HG03460 (cell line): ENCODE data around the gene UBFD1.
A peak's percentile ranks its signal among the peaks of the same experiment; 100 is the strongest.
"Not testable (repeated sequence)": the region's sequence is repeated elsewhere in the genome, so short reads cannot be mapped to it uniquely, and the experiment has no call there.

Experiments
- ATAC-seq: cut with Tn5 transposase; IDR thresholded peaks from one replicate; pipeline ENCODE4 v1.9.1; 2021; ENCODE audit not compliant: unreplicated experiment

UBFD1 gene

DNA sequence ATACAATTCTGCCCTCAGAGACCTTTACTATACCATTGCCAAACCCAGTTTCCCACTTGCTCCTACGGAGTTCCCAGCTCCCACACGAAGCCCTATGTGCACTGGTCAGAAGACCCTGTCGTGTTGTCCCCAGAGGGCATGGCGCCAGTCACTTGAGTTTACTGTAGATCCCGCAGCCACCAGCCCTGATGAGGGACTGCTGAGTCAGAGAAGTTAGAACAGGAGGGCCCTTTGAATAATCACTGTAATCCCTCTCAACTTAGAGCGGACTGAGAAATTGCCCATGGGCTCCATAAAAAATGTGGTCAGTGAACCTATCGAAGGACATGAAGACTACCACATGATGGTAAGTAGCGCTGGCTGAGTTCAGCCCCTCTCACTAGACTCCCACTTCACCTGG lies 9.2 kb downstream of the UBFD1 start:
- no peak for ATAC-seq

DNA sequence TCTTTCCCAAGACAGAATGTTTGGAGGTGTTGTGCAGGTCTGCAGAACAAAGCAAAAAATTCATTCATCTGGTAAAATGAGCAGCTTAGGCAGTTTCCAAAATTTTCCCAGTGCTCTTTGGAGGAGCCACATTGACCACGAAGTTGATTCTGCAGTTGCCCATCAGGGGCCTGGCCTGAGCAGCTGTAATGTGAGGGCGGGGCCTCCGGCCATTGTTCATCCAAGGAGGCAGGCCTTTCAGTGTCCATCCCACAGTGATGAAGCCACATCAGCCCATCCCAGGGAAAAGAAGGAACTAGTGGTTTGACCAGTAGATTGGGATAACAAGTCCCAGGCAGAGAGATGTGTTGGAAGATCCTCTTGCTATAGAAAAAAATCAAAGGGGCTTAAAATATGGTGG lies 10.1 kb downstream of the UBFD1 start:
- ATAC-seq = no peak

DNA sequence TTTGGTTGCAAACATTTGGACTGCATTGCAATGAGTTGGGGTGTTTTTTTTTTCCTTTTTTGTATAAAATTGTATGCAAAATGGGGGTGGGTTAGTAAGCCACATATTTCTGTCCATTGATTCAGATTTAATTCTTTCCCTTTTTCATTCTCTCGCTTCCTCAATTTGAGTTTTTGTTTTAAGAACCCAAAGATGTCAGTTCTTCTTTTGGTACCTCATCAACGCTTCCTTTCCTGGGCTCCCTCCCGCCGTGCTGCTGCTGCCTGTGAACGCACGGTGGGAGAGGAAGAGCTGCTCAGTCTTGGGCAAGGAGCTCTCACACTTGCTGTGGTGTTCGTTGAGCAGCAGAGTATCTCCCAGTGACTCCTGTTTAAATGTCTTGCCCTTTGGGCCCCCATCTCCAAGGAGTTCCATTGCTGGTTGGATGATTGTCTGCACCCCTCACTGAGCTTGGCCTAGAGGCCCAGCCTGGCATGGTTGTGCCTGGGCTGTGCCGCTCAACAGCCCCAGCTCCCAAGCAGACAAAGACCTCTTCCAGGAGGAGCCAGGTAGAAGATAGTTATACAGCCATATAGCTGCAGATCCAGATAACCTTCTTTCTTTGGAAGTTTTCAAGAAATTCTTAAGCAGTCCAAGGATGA lies 13.6 kb downstream of the UBFD1 start:
- ATAC-seq = no peak

DNA sequence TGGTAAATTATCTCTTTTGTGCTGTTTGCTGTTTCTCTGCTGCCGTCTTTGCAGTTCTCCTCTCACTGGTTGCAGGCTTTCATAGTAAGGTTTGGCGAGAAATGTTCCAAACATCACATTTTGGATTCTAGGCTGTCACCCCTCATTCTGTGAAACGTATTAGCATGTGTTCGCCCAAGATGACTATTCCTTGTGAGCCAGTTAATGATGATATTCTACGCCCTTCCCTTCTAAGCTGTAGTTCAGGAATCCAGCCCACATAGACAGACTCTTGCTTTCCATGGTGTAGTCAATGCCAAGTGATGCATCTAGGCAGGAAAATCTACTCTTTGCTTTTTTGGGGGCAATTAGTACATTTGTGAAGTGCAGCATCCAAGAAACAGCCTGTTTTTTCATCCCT lies 14.4 kb downstream of the UBFD1 start:
- no peak for ATAC-seq

DNA sequence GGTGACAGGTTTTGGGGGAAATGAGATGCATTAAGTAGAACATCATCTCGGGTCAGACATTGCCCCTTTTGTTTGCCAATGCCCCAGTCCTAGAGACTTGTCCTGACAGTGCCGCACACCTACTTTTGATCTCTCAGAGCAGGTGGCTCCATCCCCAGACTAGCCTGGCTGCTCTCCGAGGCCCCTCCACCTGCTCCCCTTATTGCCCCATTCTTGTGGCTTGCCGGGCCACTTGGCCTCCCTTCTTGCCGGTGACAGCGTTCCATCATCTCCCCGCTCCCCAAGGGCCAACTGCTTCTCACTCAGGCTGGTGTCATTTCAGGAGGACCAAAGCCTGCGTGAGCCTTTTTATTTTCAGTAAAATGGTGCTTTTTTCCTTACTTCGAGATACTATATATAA lies 14.9 kb downstream of the UBFD1 start:
- ATAC-seq = no peak

DNA sequence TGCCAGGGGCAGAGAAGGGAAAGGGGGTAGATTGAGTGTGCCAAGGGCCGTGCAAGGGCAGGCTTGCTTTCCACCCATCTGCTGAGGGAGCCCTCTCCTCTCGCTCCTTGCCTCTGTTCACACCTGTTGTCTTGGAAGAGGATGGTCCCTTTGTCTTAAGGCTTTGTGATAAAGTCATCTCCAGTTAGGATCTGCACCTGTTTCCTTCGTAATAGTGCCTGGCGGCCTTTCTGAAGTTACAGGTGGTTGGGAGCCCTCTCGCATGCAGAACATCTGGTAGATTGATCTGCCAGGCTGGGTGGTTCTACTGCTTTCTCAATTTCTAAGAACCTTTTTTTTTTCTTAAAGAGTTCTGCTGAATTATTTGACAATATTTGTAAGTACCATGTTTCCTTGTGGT lies 16.3 kb downstream of the UBFD1 start:
- ATAC-seq = no peak

DNA sequence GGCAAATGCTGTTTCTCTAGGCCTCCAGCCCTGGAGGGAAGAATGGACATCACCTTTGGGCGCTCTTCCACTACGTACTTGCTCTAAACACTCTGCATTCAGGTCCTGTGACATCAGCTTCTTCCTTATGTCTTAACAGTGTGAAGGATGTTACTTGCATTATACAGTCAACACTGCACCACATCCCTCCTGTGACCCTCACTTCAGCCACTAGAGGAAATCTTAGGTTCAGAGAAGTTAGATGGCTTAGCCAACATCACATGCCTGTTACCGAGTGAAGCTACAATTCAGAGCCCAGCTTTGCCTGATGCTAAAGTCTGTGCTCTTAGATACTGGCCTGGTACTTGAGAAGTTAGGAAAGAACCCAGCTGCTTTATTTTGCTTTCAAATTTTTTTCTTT lies 18.3 kb downstream of the UBFD1 start:
- no peak for ATAC-seq

DNA sequence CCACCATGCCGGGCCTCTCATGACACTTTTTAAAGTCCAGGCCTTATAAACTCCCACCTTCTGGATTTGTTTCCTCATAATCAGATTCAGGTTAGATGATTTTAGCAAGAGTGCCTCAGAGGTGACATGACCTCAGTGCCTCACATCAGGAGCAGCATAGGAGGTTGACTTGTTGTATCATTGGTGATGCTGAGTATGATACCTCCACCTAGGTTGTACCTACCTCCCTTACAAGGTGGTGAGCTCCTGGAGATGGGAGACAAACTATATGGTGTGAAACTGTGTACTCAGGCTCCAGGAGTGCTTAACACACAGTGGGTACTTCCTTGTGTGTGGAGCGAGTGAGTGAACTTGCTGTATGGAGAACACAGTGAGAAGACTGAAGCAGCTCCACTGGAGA lies 20.0 kb downstream of the UBFD1 start:
- no peak for ATAC-seq

DNA sequence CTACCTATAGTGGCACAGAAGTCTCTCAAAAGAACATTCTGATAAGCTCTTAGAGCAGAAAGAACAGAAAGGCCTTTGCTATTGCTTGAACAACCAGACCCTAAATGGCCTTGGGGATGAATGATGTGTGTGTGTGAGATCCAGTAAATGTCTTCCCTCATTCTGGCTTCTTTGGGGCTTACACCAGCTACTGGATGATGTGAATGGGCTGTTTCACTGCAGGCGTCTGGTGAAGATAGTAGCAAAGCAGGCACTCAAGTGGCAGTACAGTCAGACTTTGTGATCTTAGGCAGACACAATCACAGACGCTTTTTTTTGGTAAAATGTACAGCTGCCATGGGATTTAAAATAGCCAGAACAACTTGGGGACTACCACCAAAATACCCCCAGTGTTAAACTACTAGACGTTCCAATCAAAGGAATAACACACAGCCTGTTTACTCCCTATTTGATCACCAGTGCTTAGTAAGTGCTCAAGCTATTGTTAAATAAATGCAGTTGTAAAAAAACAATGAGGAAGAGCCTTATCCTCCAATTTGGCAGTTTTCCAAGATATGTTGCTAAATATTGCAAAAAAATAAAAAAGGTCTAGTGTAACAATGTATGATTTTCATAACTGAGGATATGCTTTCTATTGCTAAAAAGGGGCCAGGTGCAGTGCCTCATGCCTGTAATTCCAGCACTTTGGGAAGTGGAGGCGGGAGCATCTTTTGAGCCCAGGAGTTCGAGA lies 20.7 kb downstream of the UBFD1 start:
- no peak for ATAC-seq

DNA sequence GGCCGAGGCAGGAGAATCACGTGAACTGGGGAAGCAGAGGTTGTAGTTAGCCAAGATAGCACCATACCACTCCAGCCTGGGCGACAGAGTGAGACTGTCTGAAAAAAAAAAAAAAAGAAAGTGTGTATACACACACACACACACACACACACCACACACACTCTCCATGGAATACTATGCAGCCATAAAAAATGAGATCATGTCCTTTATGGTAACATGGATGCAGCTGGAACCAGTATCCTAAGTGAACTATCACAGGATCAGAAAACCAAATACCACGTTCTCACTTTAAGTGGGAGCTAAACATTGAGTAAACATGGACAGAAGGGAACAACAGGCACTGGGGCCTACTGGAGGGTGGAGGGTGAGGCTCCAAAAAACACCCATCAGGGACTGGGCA lies 21.8 kb downstream of the UBFD1 start:
- no peak for ATAC-seq

DNA sequence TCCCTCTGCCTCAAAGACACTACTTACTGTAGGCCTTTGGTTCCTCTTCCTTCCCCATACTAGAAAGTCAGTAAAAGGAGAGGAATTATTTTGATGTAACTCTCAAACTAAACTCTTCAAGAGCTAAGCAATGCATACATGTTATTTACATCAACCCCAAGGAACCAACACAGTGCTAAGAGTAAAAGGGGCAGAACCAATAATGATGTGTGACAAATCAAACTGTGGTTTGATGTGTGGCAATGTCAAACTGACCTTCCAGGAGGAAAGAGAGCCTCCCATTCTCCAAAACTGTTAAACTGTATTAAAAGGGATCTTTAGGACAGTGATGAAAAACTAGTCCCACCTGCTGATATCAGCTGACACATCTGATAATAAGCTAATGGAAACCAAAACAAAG lies 22.9 kb downstream of the UBFD1 start:
- no peak for ATAC-seq

DNA sequence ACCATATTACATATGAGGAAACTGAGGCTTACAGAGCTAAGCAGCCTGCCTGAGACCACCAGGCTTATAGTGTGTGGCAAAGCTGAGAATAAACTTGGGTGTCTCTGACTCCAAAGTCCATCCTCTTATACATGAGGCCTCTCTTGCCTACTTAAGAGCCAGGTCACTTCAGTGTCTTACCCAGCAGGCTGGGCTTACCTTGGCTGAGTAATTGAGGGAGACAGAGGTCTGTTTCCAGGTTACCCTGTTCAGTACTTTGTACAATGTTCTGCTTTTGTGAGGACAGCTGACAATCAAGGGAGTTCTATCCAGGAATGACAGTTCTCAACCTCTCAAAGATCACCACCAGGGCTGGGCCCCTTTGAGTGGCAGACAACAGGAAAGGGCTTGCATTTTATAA lies 24.2 kb downstream of the UBFD1 start:
- no peak for ATAC-seq

DNA sequence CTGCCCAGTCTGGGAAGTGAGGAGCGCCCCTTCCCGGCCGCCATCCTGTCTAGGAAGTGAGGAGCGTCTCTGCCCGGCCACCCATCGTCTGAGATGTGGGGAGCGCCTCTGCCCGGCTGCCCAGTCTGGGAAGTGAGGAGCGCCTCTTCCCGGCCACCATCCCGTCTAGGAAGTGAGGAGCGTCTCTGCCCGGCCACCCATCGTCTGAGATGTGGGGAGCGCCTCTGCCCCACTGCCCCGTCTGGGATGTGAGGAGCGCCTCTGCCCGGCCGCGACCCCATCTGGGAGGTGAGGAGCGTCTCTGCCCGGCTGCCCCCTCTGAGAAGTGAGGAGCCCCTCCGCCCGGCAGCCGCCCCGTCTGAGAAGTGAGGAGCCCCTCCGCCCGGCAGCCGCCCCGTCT lies 25.7 kb downstream of the UBFD1 start:
- ATAC-seq = not testable (repeated sequence)

DNA sequence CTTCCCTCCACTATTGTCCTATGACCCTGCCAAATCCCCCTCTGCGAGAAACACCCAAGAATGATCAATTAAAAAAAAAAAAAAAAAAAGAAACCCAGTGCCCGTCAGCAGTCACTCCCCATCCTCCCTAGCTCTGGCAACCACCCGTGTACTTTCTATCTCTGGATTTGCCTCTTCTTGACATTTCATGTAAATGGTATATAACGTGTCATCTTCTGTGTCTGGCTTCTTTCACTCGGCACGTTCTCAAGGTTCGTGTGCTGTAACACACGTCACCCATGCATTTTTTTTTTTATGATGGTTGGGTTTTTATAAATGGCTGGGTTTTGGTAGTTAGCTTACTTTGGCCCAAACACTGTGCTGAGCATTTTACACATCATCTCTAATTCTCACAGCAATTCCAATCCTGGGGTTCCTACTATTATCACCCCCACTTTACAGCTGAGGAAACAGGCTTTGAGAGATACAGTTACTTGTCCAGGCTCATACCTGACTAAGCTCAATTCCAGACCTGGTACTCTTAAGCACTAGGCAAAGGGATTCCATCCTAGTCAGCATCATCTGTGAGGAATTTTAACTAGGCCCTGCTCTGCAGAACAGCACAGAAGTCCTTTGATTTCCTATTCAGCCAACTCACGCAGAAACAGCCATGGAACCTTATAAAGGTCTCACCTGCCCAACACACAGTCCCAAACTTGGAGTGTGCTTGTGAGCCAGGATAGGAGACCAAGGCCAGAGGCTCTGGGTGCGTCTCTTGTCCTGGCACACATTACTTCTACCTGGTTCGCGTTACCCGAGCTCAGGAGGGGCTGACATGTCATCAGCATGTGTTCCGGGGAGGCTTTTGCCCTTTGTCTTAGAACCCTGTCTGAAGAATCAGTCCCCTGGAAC lies 26.9 kb downstream of the UBFD1 start:
- ATAC-seq = no peak

DNA sequence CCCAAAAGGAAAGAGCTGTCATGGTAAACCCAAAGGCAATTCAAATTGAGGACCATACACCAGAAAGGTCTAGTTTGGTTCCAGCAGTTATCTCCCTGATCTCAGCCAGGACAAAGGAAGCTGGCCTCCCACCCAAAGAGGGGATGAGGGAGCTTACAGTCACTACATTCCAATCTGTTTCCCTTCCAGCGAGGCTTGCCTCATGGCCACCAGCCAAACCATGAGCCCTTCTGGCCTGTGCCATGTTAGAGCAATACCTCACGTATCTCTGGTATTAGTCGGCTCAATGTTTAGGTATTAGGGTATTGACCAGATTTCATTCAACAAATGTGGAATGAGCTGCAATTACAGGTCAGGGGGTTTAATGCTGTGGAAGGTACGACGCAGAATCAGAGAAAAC lies 30.2 kb downstream of the UBFD1 start:
- no peak for ATAC-seq

DNA sequence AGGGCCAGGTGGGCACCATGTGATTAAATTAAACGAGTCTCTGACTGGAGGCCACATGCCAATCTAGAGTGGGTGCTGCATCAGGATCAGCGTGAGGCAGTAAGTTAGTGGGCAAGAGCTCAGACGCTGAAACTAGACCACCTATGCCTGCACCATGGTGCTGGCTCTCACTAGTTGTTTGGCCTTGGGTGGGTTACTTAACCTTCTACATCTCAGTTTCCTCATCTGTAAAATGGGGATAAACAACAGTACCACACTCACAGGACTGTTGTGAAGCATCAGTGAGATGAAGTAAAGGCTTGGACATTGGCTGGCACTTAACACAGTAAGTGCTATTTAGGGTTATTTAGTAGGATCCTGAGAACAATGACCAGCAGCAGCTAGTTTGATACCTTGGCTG lies 32.7 kb downstream of the UBFD1 start:
- no peak for ATAC-seq

DNA sequence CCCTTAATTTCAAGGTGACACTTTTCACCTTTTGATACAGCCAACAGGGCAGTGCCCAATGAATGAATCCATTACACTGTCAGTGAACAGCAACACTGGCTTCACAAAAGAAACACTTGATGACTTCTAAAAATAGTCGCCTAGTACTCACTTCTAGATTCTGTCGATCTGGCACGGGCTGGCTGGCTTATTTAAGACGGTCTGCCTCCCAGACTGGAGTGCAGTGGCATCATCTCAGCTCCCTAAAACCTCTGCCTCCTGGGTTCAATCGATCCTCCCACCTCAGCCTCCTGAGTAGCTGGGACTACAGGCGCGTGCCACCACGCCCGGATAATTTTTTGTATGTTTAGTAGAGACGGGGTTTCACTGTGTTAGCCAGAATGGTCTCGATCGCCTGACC lies 36.7 kb downstream of the UBFD1 start:
- no peak for ATAC-seq

DNA sequence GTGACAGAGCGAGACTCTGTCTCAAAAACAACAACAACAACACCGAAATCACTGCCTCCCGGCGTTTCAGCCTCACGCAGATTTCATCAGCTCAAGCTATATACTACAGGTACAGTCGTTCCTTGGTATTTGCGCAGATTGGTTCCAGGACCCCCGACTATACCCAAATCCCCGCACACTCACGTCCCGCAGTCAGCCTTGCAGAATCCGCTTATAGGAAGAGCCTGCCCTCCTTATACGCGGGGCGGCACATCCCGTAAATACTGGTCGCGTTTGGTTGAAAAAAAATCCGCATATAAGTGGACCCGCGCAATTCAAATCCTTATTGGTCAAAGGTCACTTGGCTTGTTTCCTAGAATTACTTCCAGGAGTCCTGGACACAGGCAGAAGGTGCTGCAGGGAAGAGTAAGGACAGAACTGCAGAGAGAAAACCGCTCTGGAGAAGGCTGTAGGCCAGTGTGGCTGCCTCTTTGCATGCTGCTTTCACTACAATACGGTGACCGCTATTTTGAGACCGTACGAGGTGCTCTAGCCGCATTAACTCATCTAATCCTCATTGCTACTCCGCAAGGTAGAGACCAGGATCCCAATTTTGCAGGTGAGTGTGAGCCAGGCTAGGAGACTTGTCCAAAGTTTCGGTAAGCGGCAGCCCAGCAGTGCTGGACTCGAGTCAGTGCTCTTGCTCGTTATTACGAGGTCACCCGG lies 37.9 kb downstream of the UBFD1 start:
- ATAC-seq = no peak

DNA sequence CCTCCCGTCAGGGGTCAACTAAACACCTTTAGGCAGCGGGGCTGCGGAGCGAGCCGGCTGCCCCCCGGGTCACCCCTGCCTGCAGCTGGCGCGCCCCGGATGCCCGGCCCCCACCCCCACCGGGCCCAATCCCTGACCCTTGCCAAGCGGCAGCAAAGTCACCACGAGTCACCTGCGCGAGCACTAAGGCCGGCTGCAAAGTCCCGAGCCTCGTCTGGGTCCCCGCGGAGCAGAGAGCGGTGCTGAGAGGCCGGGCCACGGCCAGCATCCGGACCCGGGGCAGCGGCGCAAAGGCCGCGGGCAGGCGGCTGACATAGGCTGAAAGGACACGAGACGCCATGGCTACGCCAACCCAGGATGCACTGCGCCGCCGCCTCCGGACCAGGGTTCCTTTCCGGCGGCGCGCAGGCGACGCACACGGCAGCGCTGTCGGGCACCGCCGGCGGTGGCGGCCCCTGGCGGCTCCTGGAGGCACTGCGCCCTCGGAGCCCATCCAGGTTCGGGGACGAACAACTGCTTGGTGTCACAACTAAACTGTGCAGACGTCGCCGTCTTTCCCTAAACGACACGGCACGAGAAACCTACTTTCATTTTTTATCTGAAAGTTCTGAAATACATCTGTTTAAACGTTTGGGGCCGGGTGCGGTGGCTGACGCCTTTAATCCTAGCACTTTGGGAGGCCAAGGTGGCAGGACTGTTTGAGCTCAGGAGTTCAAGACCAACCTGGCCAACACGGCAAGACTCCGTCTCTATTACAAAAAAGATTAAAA lies 38.6 kb downstream of the UBFD1 start, which contains the start of gene NDUFAB1:
NDUFAB1 (minus strand) TSS at position 366 of the 770 bp plus-strand sequence; CDS start at position 340, 26 bp downstream.
- ATAC-seq = peak; percentile 93

DNA sequence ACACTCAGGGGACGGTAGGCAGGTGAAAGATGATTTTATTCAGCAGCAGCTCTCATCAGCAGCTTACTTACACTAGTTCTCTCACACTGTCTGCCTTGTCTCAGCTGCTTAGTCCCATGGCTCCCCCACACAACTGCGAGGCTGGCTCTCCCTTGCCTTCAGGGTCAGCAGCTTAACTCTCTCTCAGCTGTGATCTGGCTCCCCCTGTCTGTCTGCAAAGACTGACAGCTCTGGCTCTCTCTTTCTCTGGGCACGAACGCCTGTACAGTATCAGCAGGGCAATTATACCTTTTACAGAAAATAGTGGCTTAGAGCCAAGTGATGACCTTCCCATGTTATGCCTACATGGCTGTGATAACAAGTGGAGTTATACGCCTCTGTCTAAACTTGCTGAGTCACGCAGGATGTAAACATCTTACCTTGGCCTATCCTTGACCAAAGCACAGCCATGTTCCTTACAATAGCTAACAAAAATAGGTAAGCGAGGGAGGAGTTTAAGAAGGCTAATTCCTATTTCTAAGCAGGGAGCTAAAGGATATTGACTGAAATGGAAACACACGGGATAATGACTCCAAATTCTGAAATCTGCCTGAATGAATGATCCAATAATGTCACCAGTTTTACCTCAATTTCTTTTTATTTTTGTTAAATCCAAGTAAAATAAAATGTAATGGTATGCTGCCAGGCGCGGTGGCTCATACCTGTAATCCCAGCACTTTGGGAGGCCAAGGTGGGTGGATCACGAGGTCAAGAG lies 39.7 kb downstream of the UBFD1 start:
- ATAC-seq = no peak
